DMS79 treated with DMSO at 0.1 percent for 48 hours (cell line): ENCODE measurements around the gene TMCC3.
"Not testable (repeated sequence)": the region's sequence is repeated elsewhere in the genome, so short reads cannot be mapped to it uniquely, and the experiment has no call there.

Experiments used
- DNase-seq: peaks from one replicate; lab custom pipeline; 2025; lab: John Stamatoyannopoulos, UW

The TMCC3 gene

DNA sequence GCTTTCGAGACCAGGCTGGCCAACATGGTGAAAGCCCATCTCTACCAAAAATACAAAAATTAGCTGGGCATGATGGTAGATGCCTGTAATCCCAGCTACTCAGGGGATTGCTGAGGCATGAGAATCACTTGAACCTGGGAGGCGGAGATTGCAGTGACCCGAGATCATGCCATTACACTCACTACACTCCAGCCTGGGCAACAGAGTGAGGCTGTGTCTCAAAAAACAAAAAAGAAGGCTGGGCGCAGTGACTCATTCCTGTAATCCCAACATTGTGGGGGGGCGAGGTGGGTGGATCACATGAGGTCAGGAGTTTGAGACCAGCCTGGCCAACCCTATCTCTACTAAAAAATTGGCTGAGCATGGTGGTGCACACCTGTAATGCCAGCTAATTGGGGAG, 49.0 kb downstream of the TMCC3 start:
- not testable (repeated sequence) for DNase-seq

GRCh38 chr12:94599189-94599588, 51.2 kb downstream of the TMCC3 start:
- no peak for DNase-seq

DNA sequence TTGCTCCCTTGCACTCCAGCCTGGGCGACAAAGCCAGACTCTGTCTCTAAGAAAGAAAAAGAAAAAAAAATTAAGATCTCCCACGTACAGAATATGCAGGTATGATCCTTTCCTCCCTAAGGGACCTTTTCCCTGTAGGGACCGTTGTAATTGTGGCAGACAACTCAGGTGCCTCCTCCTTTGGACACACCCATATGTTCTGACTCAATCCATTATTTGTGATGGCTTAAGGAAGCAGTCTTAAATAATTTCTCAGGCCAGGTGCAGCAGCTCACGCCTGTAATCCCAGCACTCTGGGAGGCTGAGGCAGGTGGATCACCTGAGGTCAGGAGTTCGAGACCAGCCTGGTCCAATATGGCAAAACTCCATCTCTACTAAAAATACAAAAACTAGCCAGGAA, 53.1 kb downstream of the TMCC3 start:
- no peak for DNase-seq

DNA sequence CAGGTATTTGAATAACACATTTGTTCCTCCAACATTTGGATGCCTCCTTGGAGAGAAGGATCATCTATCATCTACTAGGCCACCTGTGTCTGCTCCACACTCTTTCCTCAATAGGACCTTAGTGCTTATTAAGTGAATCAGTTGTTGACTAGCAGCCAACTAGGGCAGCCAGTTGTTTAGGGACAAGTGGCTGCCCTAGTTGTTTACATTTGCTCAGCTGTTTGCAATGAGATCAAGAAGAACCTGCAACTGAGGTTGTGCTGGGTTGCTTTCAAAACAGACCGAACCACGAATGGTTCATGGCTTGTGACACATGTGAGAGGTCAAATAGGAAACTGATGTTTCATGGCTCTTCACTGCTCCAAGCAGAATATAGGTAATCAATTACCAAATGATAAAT, 53.8 kb downstream of the TMCC3 start:
- peak; percentile 56 for DNase-seq

DNA sequence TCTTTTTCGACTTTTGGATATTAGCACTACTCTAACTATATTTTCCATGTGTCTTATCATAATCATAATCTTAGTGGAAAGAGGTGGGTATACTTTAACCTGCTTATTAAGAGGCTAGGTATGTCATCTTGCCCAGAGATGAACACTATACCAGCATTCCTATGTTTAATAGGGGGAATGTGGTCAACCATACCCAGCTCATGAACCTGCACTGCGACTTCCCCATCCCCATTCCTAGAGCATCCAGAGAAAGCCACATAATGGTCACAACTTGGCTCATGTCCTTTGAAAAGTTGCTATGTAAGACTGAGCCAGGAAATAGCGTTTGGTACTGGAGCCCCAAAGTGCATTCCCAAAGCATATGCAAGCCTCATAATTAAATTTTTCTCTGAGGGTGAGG, 55.2 kb downstream of the TMCC3 start:
- no peak for DNase-seq

DNA sequence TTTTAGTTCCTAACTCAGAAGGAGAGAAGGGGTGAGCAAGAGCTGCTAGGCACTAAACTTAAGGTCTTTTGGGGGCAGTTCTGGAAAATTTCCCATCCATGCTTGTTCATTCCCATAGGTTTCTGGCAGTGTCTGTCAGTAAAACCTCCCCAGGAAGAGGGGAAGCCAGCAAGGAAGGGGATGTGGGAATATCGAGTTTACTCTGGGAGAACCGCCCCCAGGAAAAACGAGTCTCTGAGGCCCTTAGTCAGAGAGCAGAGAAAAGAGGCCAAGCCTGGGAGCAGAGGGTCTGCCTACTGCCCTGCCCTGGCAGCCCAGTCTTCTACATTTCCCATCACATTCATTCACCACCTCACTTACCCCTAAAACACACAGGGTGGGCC, 55.9 kb downstream of the TMCC3 start:
- no peak for DNase-seq

GRCh38 chr12:94593822-94594442, 56.4 kb downstream of the TMCC3 start:
- DNase-seq = no peak

GRCh38 chr12:94592723-94593122, 57.6 kb downstream of the TMCC3 start:
- DNase-seq = not testable (repeated sequence)

DNA sequence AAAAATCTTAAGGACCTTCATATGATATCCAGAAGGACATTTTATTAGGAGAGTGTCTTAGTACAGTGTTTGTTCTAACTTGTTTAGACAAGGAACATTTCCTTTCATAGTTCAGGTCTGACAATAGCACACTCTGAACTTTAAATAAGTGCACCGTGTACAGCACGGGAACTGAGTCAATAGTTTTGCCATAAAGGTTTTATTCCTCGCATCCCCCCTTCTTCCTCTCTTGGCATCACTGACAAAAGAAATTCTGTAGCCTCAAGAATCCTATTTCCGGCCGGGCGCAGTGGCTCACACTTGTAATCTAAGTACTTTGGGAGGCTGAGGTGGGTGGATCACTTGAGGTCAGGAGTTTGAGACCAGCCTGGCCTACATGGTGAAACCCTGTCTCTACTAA, 58.3 kb downstream of the TMCC3 start:
- DNase-seq = no peak

DNA sequence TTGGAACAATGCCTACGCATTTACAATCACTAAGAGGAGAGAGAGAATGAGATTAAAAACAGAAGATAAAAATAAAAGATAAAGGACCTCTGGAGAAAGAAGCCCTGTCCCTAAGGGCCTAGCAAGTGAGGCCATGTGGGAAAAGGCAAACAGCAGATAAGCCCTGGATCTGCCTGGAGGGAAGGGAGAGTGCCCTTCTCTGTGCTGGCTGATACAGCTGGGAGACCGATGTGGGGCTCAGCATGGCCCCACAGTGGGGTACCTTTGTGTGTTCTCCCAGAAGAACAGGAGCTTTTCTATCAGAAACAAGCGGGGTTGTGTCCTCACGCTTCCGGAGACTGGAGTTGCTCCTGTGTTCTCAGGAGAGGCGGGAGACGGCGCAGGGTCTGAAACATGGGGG, 59.9 kb downstream of the TMCC3 start:
- no peak for DNase-seq

- no peak for DNase-seq
Measured at GRCh38 chr12:94589591-94590001, 60.8 kb downstream of the TMCC3 start.

- no peak for DNase-seq
Measured at GRCh38 chr12:94588346-94588745, 62.0 kb downstream of the TMCC3 start.

DNA sequence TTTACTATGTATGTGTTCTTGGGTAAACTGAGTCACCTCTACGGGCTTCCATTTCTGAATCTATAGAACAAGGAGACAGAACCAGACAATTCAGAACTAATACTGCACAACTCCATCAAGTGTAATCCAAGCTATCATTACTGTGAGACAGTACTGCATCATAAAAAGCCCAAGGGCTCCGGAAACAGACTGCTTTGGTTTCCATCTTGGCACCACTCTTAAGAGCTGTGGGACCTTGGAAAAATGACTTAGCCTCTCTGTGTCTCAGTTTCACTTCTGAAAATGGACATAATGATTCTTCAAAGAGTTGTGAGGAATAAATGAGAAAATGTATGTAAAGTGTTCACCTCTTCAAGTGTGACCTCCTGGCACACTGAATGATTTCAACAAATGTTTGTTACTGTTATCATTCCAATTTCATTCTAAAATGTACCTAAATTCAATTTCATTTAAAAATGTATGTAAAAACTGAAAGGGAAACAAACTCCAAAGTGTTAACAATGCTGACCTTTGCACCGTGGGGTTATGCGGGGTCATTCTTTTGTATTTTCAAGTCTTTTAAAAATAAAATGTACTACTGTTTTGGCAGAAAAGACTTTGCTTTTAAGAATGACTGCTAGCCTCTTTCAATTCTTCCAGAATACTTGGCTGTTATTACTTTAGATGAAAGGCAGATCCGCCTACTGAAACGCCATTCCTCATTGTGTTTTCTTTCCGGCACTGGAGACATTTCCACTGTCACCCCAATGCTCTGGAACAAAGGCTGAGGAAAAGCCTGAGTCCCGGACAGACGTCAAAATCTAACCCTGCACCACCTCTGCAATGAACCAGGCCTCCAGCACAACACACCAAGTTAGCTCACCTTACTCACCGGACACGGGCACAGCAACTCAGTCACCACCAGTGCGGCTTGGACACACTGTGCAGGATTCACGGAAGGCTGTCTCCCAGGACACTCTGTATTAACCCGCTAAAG, 62.8 kb downstream of the TMCC3 start:
- DNase-seq = no peak

DNA sequence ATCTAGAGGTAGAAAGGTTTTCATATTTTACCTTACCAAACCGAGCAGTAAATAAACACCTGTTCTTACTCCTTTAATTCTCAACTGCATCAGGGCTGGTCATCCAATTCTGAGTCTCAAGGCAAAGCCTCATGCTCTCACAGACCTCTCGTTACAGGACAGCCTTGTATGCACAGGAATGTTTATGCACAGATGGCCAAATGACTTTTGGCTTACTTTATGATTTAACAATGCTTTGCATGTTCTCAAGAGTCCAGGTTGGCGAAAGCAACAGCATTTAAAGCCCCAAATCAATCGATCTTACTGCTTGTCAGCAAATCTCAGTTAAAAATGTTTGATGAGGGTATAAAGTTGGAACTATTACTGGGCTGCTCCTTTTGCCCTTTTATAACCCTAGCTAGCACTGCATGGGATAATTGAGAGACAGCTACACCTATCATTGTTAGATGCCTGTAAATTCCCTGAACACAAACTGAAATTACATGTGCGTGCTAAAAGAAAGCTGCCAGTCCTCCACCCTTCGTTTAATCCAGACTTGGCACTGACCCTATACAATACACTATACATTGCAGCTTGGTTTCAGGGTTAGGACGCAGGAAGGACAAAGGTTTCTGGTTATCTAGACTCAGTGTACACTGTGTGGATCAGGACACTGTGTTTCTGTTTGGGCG, 63.6 kb downstream of the TMCC3 start:
- DNase-seq = no peak

- no peak for DNase-seq
Measured at GRCh38 chr12:94585626-94586025, 64.7 kb downstream of the TMCC3 start.

- DNase-seq = no peak
Measured at GRCh38 chr12:94584377-94584776, 66.0 kb downstream of the TMCC3 start.

DNA sequence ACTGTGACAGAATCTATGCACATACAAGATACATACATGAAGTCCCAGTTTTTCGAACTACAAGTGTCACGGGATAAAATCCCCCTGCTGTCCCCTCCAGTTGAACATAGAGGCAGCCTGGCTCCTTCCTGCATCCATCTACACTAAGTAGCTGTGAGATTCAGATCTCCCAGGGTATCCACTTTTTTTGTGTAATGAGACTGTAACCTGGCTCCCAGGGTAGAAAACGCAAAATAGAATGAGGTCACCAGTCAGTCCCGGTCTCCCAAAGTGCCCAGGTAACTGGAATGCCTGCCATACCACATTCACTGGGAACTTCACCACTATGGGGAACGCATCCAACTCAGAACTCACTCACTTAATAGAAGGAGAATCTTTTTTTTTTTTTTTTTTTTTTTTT, 67.8 kb downstream of the TMCC3 start:
- no peak for DNase-seq

DNA sequence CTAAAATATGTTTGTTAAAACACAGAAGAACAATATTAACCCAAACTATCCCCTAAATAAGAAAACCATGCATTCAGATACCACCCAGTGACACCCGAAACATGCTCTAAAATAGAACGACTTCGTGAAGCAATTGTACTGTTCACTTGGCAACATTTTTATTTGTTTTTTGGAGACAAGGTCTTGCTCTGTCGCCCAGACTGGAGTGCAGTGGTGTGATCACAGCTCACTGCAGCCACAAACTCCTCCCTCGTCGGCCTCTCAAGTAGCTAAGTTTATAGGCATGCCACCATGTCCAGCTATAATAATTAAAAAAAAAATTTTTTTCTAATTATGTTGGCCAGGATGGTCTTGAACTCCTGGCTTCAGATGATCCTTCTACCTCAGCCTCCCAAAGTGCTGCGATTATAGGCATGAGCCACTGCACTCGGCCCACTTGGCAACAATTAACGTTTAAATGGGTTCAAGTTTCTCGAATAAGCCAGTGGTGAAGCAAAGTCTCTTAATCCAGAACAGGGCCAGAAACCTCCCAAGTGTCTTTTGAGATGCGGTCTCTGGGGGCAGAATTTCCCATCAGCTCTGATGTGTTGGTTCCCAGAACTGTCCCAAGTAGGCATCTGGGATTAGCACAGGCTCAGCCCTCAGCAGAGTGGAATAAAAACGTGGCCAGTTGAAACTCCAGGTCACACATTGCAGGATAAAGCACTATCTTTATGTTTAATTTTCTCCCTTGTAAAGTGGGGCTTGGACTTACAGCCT, 74.5 kb downstream of the TMCC3 start:
- DNase-seq = no peak

- no peak for DNase-seq
Measured at GRCh38 chr12:94575024-94575423, 75.3 kb downstream of the TMCC3 start.

- no peak for DNase-seq
Measured at GRCh38 chr12:94571556-94571955, 78.8 kb downstream of the TMCC3 start.

- no peak for DNase-seq
Measured at GRCh38 chr12:94570161-94570560, 80.2 kb downstream of the TMCC3 start.

DNA sequence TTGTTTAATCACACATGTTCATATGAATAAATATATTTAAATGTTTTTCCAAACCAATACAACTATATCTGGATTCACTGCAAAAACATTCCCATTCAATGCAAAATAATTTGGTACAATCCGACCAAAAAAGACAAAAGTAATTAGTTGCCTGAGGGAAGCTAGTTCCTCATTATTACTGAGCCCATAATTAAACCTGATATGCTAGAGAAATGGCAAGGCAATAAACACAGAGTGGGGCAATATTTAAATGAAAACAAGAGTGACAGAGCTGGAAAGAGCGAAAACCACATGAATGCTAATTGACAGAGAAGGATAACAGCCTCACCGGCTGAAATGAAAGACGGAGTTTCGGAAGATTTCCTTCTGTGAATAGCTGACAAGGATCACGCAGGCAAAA, 82.6 kb downstream of the TMCC3 start:
- DNase-seq = no peak
